Measurements from ENCODE around the gene PRKCH. TPM values are rescaled to one million over a fixed set of nuclear protein-coding genes. Genes with fewer than 3 reads are reported as not detected.
"Not testable (repeated sequence)": the region's sequence is repeated elsewhere in the genome, so short reads cannot be mapped to it uniquely, and the experiment has no call there.

The PRKCH gene
- total RNA-seq, 4 donors from 2014 or later, result 49.5 to 147 (median 59.2) TPM

DNA sequence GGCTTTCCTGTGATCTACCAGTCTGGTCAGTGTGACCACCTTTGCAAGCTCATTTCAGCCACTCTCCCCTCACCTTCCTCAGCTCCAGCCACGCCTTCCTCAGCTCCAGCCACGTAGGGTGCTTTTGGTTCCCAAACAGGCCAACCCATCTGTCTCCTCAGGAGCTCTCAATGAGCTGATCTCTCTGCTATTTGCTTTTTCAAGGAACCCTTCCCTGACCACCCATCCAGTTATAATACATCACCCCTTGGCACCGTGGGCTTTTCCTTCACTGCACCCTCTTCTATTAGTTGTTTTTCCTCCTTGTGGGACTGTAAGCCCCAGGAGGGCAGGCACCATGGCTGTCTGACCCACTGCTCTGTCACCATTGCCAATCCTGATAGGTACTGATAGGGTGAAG lies 2.3 kb upstream of the PRKCH start:
- Histone ChIP-seq H3K9me3 (no peaks in the 10 kb centered on the region), H3K27ac (no peak overlapping the region)
- DNase-seq (ENCODE audit: low spot score in 2 of 2), result no peak

DNA sequence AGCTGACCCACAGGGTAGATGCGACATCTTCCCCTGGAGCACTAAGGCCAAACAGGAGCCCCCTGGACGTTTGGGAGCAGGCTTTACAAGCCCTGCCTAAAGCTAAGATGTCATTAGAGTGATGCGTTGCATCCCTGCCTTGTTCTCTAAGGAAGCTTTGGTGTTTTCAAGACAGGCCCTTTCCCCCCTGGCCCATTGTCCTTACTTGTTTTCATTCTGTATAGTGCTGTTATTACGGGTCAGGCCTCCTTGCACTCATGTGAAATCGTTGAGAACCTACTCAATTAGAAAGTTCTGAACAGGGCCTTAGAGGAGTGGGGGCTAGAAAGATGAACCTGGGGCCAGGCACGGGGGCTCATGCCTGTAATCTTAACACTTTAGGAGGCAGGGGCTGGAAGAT lies 1.7 kb upstream of the PRKCH start:
- Histone ChIP-seq H3K36me3 (no peaks in the 10 kb centered on the region), H3K9me3 (no peaks in the 10 kb centered on the region), H3K4me1 (peaks cover 13% of the 10 kb centered on the region), H3K27me3 (peaks cover 3% of the 10 kb centered on the region), H3K4me3 (no peak overlapping the region), H3K27ac (no peak overlapping the region)
- TF ChIP-seq EP300 (IDR thresholded peaks at IDR 0.05), result no peak
- no peak for DNase-seq (ENCODE audit: low spot score in 2 of 2)
- WGBS, result 67% methylated on average over 6 of the region's 6 CpGs

More for the DNA sequence above, 2.3 kb upstream of the PRKCH start:
- Histone ChIP-seq H3K36me3 (no peaks in the 10 kb centered on the region), H3K4me1 (peaks cover 13% of the 10 kb centered on the region), H3K4me3 (no peak overlapping the region), H3K27me3 (peaks cover 3% of the 10 kb centered on the region)
- WGBS, result 87% methylated on average over 3 of the region's 3 CpGs
- TF ChIP-seq POLR2AphosphoS5 (IDR thresholded peaks at IDR 0.05), result no peak
- TF ChIP-seq POLR2A (IDR thresholded peaks at IDR 0.05), result no peak
- TF ChIP-seq, protein P1, sequence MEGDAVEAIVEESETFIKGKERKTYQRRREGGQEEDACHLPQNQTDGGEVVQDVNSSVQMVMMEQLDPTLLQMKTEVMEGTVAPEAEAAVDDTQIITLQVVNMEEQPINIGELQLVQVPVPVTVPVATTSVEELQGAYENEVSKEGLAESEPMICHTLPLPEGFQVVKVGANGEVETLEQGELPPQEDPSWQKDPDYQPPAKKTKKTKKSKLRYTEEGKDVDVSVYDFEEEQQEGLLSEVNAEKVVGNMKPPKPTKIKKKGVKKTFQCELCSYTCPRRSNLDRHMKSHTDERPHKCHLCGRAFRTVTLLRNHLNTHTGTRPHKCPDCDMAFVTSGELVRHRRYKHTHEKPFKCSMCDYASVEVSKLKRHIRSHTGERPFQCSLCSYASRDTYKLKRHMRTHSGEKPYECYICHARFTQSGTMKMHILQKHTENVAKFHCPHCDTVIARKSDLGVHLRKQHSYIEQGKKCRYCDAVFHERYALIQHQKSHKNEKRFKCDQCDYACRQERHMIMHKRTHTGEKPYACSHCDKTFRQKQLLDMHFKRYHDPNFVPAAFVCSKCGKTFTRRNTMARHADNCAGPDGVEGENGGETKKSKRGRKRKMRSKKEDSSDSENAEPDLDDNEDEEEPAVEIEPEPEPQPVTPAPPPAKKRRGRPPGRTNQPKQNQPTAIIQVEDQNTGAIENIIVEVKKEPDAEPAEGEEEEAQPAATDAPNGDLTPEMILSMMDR (IDR thresholded peaks at IDR 0.05), result no peak
- TF ChIP-seq EP300 (IDR thresholded peaks at IDR 0.05), result no peak

DNA sequence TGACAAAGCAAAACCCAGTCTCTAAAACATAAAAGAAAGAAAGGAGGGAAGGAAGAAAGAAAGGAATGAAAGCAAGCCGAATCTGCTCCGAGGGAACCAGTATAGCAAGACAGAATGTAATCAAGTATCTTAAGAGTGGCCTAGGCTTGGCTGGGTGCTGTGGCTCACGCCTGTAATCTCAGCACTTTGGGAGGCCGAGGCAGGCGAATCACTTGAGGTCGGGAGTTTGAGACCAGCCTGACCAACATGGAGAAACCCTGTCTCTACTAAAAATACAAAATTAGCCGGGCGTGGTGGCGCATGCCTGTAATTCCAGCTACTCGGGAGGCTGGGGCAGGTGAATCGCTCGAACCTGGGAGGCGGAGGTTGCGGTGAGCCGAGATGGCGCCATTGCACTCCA lies 1.2 kb upstream of the PRKCH start:
- H3K27me3 ChIP-seq; H3K36me3 ChIP-seq; H3K4me3 ChIP-seq; DNase-seq (ENCODE audit: low spot score in 2 of 2); H3K27ac ChIP-seq; H3K9me3 ChIP-seq: not testable (repeated sequence)
- WGBS, result 89% methylated on average over 16 of the region's 16 CpGs
- peaks cover 13% of the 10 kb centered on the region for H3K4me1 ChIP-seq

DNA sequence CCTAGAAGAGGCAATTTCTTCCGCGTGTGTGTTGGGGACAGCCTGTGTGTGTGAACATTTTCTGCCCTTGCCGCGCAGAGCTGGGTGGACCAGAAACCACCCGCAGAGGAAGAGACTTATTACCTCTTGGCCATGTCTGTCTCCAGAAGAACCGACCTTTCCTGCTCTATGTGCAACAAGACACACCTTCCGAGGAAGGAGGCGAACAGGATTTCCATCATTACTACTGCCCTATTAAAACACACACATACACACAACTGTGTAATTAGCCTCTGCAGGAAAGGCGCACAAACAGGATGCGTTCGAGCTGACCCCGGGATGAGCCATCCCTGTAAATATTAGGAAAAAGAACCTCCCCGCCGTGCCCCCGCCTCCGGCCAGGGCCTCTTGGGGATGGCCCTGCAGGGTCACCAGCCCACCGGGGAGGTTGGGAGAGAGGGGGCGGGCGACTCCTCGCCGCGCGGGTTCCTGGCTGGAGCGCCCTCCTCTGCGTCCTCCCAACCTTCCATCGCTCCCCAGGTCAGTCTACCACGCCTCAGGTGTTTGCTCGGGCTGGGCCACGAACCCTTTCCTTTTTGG lies 484 bp upstream of the PRKCH start:
- H3K4me1 ChIP-seq, result peaks cover 13% of the 10 kb centered on the region
- no peaks in the 10 kb centered on the region for H3K36me3 ChIP-seq
- peak overlapping the region; percentile 90 for H3K4me3 ChIP-seq
- 40% methylated on average over 11 of the region's 29 CpGs for WGBS
- DNase-seq (ENCODE audit: low spot score in 2 of 2), result no peak
- H3K27ac ChIP-seq, result peak overlapping the region; percentile 94
- peaks cover 3% of the 10 kb centered on the region for H3K27me3 ChIP-seq
- no peaks in the 10 kb centered on the region for H3K9me3 ChIP-seq
- no peak for TF ChIP-seq POLR2AphosphoS5 (IDR thresholded peaks at IDR 0.05)
- TF ChIP-seq, protein P1 (IDR thresholded peaks at IDR 0.05), result no peak
- TF ChIP-seq POLR2A (IDR thresholded peaks at IDR 0.05), result no peak
- no peak for TF ChIP-seq EP300 (IDR thresholded peaks at IDR 0.05)

DNA sequence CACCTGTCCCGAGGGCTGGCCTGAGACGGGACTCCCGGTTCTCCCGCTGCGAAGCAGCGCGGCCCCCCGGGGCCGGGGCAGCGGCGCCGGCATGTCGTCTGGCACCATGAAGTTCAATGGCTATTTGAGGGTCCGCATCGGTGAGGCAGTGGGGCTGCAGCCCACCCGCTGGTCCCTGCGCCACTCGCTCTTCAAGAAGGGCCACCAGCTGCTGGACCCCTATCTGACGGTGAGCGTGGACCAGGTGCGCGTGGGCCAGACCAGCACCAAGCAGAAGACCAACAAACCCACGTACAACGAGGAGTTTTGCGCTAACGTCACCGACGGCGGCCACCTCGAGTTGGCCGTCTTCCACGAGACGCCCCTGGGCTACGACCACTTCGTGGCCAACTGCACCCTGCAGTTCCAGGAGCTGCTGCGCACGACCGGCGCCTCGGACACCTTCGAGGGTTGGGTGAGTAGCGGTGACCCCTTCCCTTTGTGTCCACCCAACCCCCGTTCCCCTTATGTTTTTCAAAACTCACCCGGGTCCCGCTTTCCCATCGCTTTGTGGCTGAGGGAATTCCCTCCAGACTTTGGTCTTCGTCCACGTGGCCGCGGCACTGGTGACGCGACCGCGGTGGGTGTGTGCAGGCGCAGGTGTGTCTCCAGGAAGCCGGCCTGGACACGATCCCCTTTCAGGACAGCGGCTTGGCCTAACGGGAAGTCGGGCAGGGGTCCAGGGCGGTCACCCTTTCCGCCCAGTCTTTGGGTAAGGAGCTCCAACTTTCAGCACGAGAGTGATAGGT lies 826 bp downstream of the PRKCH start:
- peaks cover 3% of the 10 kb centered on the region for H3K27me3 ChIP-seq
- peak in 1 of 2 donors; percentile 83 for DNase-seq (ENCODE audit: low spot score in 2 of 2)
- no peaks in the 10 kb centered on the region for H3K36me3 ChIP-seq
- peaks cover 21% of the 10 kb centered on the region for H3K4me1 ChIP-seq
- TF ChIP-seq EP300 (IDR thresholded peaks at IDR 0.05) (no peak), POLR2A (IDR thresholded peaks at IDR 0.05) (no peak), POLR2AphosphoS5 (IDR thresholded peaks at IDR 0.05) (no peak)
- TF ChIP-seq, protein P1 (IDR thresholded peaks at IDR 0.05), result no peak
- 3% methylated on average over 41 of the region's 63 CpGs for WGBS
- no peaks in the 10 kb centered on the region for H3K9me3 ChIP-seq
- H3K27ac ChIP-seq, result peak overlapping the region; percentile 94
- peak overlapping the region; percentile 90 for H3K4me3 ChIP-seq

DNA sequence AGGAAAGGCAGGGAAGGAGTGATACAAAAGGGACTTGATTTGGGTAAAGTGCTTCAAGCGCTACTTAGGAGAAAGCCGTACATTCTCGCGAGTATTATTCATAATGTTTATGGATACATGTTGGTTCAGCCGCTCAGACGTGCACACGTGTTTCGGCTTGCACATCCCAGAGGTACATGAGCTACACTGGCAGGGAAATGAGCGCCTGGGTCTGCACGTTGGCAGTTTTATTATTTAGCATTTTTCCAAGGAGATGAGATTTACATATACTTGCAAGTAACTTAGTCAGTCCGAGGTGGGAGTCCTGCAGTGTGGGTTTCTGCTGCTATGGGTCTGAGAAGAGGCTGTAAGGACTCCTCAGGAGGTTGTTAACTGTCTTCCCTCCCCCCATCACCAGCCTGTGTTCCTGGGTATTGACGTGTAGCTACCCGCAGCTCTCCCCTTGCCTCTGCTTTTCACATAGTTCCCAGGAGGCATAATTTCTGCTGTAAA lies 1.5 kb downstream of the PRKCH start:
- Histone ChIP-seq H3K9me3 (no peaks in the 10 kb centered on the region), H3K4me3 (peak overlapping the region; percentile 90), H3K36me3 (no peaks in the 10 kb centered on the region), H3K4me1 (peaks cover 27% of the 10 kb centered on the region), H3K27ac (peak overlapping the region; percentile 94), H3K27me3 (peaks cover 3% of the 10 kb centered on the region)
- WGBS, result 8% methylated on average over 12 of the region's 13 CpGs
- no peak for DNase-seq (ENCODE audit: low spot score in 2 of 2)
- TF ChIP-seq POLR2AphosphoS5 (IDR thresholded peaks at IDR 0.05), result peak in 1 of 3 donors; percentile 22
- no peak for TF ChIP-seq EP300 (IDR thresholded peaks at IDR 0.05)
